WTC11 (cell line): ENCODE measurements around the gene COX6A1. TPM values are rescaled to one million over a fixed set of nuclear protein-coding genes. Genes with fewer than 3 reads are reported as not detected.

Experiments used
- ATAC-seq: fragments of 200-7000 bp; cut with Tn5 transposase; 2 replicates; pipeline ENCODE4 v1.10.0; 2021; ENCODE audit warnings: mild to moderate bottlenecking, moderate library complexity
- CTCF ChIA-PET: fragments of 300-600 bp; sonication (Branson Sonifier 250); formaldehyde crosslinking; loops from one replicate; lab custom pipeline; 2021; ENCODE audit warnings: antibody characterized with exemption; lab: Charles Lee
- POLR2A ChIA-PET: fragments of 350-600 bp; sonication (Branson Sonifier 250); formaldehyde crosslinking; loops from one replicate; lab custom pipeline; 2021; ENCODE audit warnings: antibody characterized with exemption; lab: Charles Lee
- DNase-seq: peaks from one replicate; pipeline ENCODE4 v3.0.0; 2021; ENCODE audit warnings: low spot score
- H3K27ac Mint-ChIP-seq: 2 replicates; pipeline ENCODE4 v1.8.0; 2021; ENCODE audit warnings: mixed read lengths
- H3K27me3 Mint-ChIP-seq: 2 replicates; pipeline ENCODE4 v1.8.0; 2021; ENCODE audit warnings: low read depth, mild to moderate bottlenecking, moderate library complexity, mixed read lengths
- H3K36me3 Mint-ChIP-seq: 2 replicates; pipeline ENCODE4 v1.8.0; 2021; ENCODE audit warnings: mixed read lengths
- H3K4me1 Mint-ChIP-seq: 2 replicates; pipeline ENCODE4 v1.8.0; 2022; ENCODE audit warnings: mixed read lengths
- H3K4me3 Mint-ChIP-seq: 2 replicates; pipeline ENCODE4 v1.8.0; 2021; ENCODE audit warnings: mild to moderate bottlenecking, moderate library complexity, mixed read lengths
- H3K9me3 Mint-ChIP-seq: 2 replicates; pipeline ENCODE4 v1.8.0; 2021; ENCODE audit warnings: mixed read lengths
- ATF6 ChIP-seq: sonication (generic); formaldehyde crosslinking; IDR thresholded peaks from 2 replicates; pipeline ENCODE4 v1.8.1; 2023; ENCODE audit warnings: mild to moderate bottlenecking, missing genetic modification reagents
- ERG ChIP-seq: fragments of 250-450 bp; sonication (Bioruptor Pico); IDR thresholded peaks from 2 replicates; pipeline ENCODE4 v1.8.0; 2021; ENCODE audit warnings: mild to moderate bottlenecking
- GABPB1 ChIP-seq: sonication (generic); formaldehyde crosslinking; IDR thresholded peaks from 2 replicates; pipeline ENCODE4 v1.8.1; 2023; ENCODE audit warnings: mild to moderate bottlenecking, missing genetic modification reagents
- MAX ChIP-seq: sonication (generic); formaldehyde crosslinking; IDR thresholded peaks from 2 replicates; pipeline ENCODE4 v1.8.0; 2022; ENCODE audit warnings: mild to moderate bottlenecking, missing genetic modification reagents
- NR3C1 ChIP-seq: sonication (generic); formaldehyde crosslinking; conservative IDR thresholded peaks from 2 replicates; pipeline ENCODE4 v1.8.1; 2023; ENCODE audit warnings: low read depth, mild to moderate bottlenecking, missing genetic modification reagents
- PREB ChIP-seq: sonication (generic); formaldehyde crosslinking; IDR thresholded peaks from 2 replicates; pipeline ENCODE4 v1.8.1; 2022; ENCODE audit warnings: mild to moderate bottlenecking, missing genetic modification reagents, moderate library complexity, borderline replicate concordance
- SMAD3 ChIP-seq: sonication (generic); formaldehyde crosslinking; IDR thresholded peaks from 2 replicates; pipeline ENCODE4 v1.8.0; 2022; ENCODE audit warnings: missing genetic modification reagents, mild to moderate bottlenecking, borderline replicate concordance
- STAT6 ChIP-seq: sonication (generic); formaldehyde crosslinking; conservative IDR thresholded peaks from 2 replicates; pipeline ENCODE4 v1.8.1; 2023; ENCODE audit warnings: mild to moderate bottlenecking, low read depth, missing genetic modification reagents, moderate library complexity
- ZMAT4 ChIP-seq: fragments of 250-450 bp; sonication (Bioruptor Pico); IDR thresholded peaks from 2 replicates; pipeline ENCODE4 v1.9.0; 2021; ENCODE audit warnings: mild to moderate bottlenecking
- ZNF232 ChIP-seq: sonication (generic); formaldehyde crosslinking; IDR thresholded peaks from 2 replicates; pipeline ENCODE4 v1.8.0; 2022; ENCODE audit warnings: mild to moderate bottlenecking, missing genetic modification reagents
- ZNF263 ChIP-seq: sonication (generic); formaldehyde crosslinking; IDR thresholded peaks from 2 replicates; pipeline ENCODE4 v1.8.1; 2022; ENCODE audit warnings: low read depth, mild to moderate bottlenecking, moderate library complexity, missing genetic modification reagents
- ZNF281 ChIP-seq: sonication (generic); formaldehyde crosslinking; IDR thresholded peaks from 2 replicates; pipeline ENCODE4 v1.8.0; 2023; ENCODE audit warnings: mild to moderate bottlenecking, missing genetic modification reagents
- ZNF396 ChIP-seq: fragments of 250-450 bp; sonication (Bioruptor Pico); IDR thresholded peaks from 2 replicates; pipeline ENCODE4 v1.8.0; 2021; ENCODE audit warnings: mild to moderate bottlenecking, moderate library complexity, borderline replicate concordance
- ZNF423 ChIP-seq: fragments of 250-450 bp; sonication (Bioruptor Pico); IDR thresholded peaks from 2 replicates; pipeline ENCODE4 v2.1.2; 2022; ENCODE audit warnings: mild to moderate bottlenecking, moderate library complexity
- ZNF425 ChIP-seq: fragments of 250-450 bp; sonication (Bioruptor Pico); conservative IDR thresholded peaks from 2 replicates; pipeline ENCODE4 v1.9.0; 2021; ENCODE audit warnings: mild to moderate bottlenecking
- total RNA-seq: library from RNA; stranded (reverse); gene quantifications from 3 replicates; pipeline ENCODE4 v1.2.3, GENCODE V29; 2021

COX6A1 gene
- total RNA-seq, 1 experiment from 2014 or later: 573 TPM

- DNase-seq: peak; percentile 63
- peak overlapping the region; percentile 93 for H3K27ac Mint-ChIP-seq
- TF ChIP-seq ZNF281 (CRISPR knock-in tag) (no peak), STAT6 (CRISPR knock-in tag) (no peak), ERG (no peak), ZNF263 (CRISPR knock-in tag) (no peak), MAX (CRISPR knock-in tag) (no peak), ZNF423 (CRISPR knock-in tag) (no peak), ZNF425 (CRISPR knock-in tag) (no peak), NR3C1 (CRISPR knock-in tag) (no peak), ZNF396 (CRISPR knock-in tag) (no peak)
- TF ChIP-seq, all 79 proteins: peak for 0
- Mint-ChIP-seq H3K4me3 (peak overlapping the region; percentile 87; the same call in 1 of the 2 replicates), H3K9me3 (no peaks in the 10 kb centered on the region), H3K36me3 (peaks cover 49% of the 10 kb centered on the region), H3K4me1 (peaks cover 23% of the 10 kb centered on the region), H3K27me3 (no peaks in the 10 kb centered on the region)
- ChIA-PET CTCF (interaction anchor here (0.6 to 3.1 kb wide), 28 partner anchors 9 to 307 kb away, joined by 3 to 44 read pairs (median 4); partner anchors contain the start of genes COQ5, COX6A1, DYNLL1 and RPLP0), POLR2A (interaction anchor here (0.7 to 1.4 kb wide), 5 partner anchors 9 to 175 kb away, joined by 3 to 6 read pairs (median 4); partner anchors contain the start of gene RNU4-2)
- peak; percentile 29 for ATAC-seq
Observed at GRCh38 chr12:120466560-120467315, 28.8 kb downstream of the COX6A1 start.

- no peak for DNase-seq
- ChIA-PET CTCF (interaction anchor here (0.9 to 3.1 kb wide), 18 partner anchors 10 to 267 kb away, joined by 3 to 44 read pairs (median 5); partner anchors contain the start of genes COQ5, COX6A1, DYNLL1 and RPLP0), POLR2A (interaction anchor here (0.6 to 2.7 kb wide), 4 partner anchors 29 to 89 kb away, joined by 3 to 9 read pairs (median 4); partner anchors contain the start of gene DYNLL1)
- H3K36me3 Mint-ChIP-seq: peaks cover 42% of the 10 kb centered on the region
- H3K4me1 Mint-ChIP-seq: peaks cover 23% of the 10 kb centered on the region
- H3K4me3 Mint-ChIP-seq: peak overlapping the region; percentile 87
- no peaks in the 10 kb centered on the region for H3K27me3 Mint-ChIP-seq
- no peaks in the 10 kb centered on the region for H3K9me3 Mint-ChIP-seq
- no peak for ATAC-seq
- peak overlapping the region; percentile 68 for H3K27ac Mint-ChIP-seq
- TF ChIP-seq ZNF232 (CRISPR knock-in tag) (no peak), SMAD3 (no peak), ZNF281 (CRISPR knock-in tag) (no peak), GABPB1 (CRISPR knock-in tag) (no peak), ZMAT4 (CRISPR knock-in tag) (no peak), ATF6 (CRISPR knock-in tag) (no peak), PREB (CRISPR knock-in tag) (no peak)
Observed at GRCh38 chr12:120467439-120467838, 29.5 kb downstream of the COX6A1 start.
